Loucy (cell line): ENCODE measurements around the gene VWA5B2.

Source experiments
- H2AFZ ChIP-seq: fragments of 200-600 bp; sonication (generic); 2 replicates; pipeline ENCODE4 v1.6.0; 2016; ENCODE audit warnings: antibody characterized with exemption, mild to moderate bottlenecking, low read length, moderate library complexity
- H3F3A ChIP-seq: fragments of 200-600 bp; 2 replicates; pipeline ENCODE4 v1.6.0; 2016; ENCODE audit warnings: antibody characterized with exemption, low read depth, mild to moderate bottlenecking
- H3K27me3 ChIP-seq: fragments of 200-600 bp; sonication (generic); 2 replicates; pipeline ENCODE4 v1.6.1; 2014; ENCODE audit warnings: low read length, mild to moderate bottlenecking; ENCODE audit not compliant: insufficient read depth, poor library complexity, severe bottlenecking
- H3K36me3 ChIP-seq: fragments of 200-600 bp; sonication (generic); 2 replicates; pipeline ENCODE4 v1.6.1; 2016; ENCODE audit warnings: low read length; ENCODE audit not compliant: insufficient read depth
- H3K4me1 ChIP-seq: fragments of 200-600 bp; sonication (generic); 2 replicates; pipeline ENCODE4 v1.5.1; 2014; ENCODE audit warnings: low read length, mild to moderate bottlenecking; ENCODE audit not compliant: insufficient read depth, poor library complexity, severe bottlenecking
- H3K4me2 ChIP-seq: fragments of 200-600 bp; sonication (generic); 2 replicates; pipeline ENCODE4 v1.6.0; 2014; ENCODE audit warnings: antibody characterized with exemption, low read length, low read depth, mild to moderate bottlenecking; ENCODE audit not compliant: poor library complexity, severe bottlenecking
- H3K4me3 ChIP-seq: fragments of 200-600 bp; sonication (generic); 2 replicates; pipeline ENCODE4 v1.5.1; 2014; ENCODE audit warnings: low read length, mild to moderate bottlenecking, mixed read lengths; ENCODE audit not compliant: poor library complexity, severe bottlenecking
- H3K79me2 ChIP-seq: fragments of 200-600 bp; sonication (generic); 2 replicates; pipeline ENCODE4 v1.6.1; 2014; ENCODE audit warnings: low read length; ENCODE audit not compliant: insufficient read depth
- H3K9ac ChIP-seq: fragments of 200-600 bp; sonication (generic); 2 replicates; pipeline ENCODE4 v1.6.0; 2014; ENCODE audit warnings: mild to moderate bottlenecking, low read depth, low read length, moderate library complexity; ENCODE audit not compliant: poor library complexity, severe bottlenecking
- H3K9me2 ChIP-seq: fragments of 200-600 bp; sonication (generic); replicated peaks from 2 replicates; pipeline ENCODE4 v1.6.1; 2016; ENCODE audit warnings: low read depth, low read length, mixed read lengths
- H3K9me3 ChIP-seq: fragments of 200-600 bp; sonication (generic); 2 replicates; pipeline ENCODE4 v1.6.1; 2014; ENCODE audit warnings: mild to moderate bottlenecking, antibody characterized with exemption, low read length, low read depth; ENCODE audit not compliant: insufficient read depth
- H4K20me1 ChIP-seq: fragments of 200-600 bp; sonication (generic); 2 replicates; pipeline ENCODE4 v1.6.0; 2014; ENCODE audit warnings: antibody characterized with exemption, low read length, mild to moderate bottlenecking; ENCODE audit not compliant: insufficient read depth, poor library complexity, severe bottlenecking
- CTCF ChIP-seq: fragments of 200-600 bp; sonication (generic); conservative IDR thresholded peaks from 2 replicates; pipeline ENCODE4 v1.5.1; 2014; ENCODE audit warnings: mild to moderate bottlenecking, antibody characterized with exemption, low read length
- EZH2phosphoT487 ChIP-seq: fragments of 200-600 bp; IDR thresholded peaks from 2 replicates; pipeline ENCODE4 v1.6.1; 2018; ENCODE audit warnings: antibody characterized with exemption, mild to moderate bottlenecking, moderate library complexity, borderline replicate concordance

The VWA5B2 gene

GRCh38 chr3:184258926-184259325 lies 29.5 kb downstream of the VWA5B2 start:
- TF ChIP-seq CTCF (no peak), EZH2phosphoT487 (no peak)
- Histone ChIP-seq H2AFZ (no peak overlapping the region), H3K27me3 (no peaks in the 10 kb centered on the region), H3K36me3 (no peaks in the 10 kb centered on the region), H3F3A (no peaks in the 10 kb centered on the region; the same call in 1 of the 2 replicates), H3K9me3 (no peaks in the 10 kb centered on the region), H4K20me1 (no peaks in the 10 kb centered on the region), H3K9ac (no peak overlapping the region), H3K4me1 (peaks cover 8% of the 10 kb centered on the region), H3K4me2 (no peak overlapping the region), H3K9me2 (no peaks in the 10 kb centered on the region), H3K79me2 (no peaks in the 10 kb centered on the region), H3K4me3 (no peak overlapping the region)

- H3F3A ChIP-seq: no peaks in the 10 kb centered on the region; the same call in 1 of the 2 replicates
- H3K9me2 ChIP-seq: no peaks in the 10 kb centered on the region
- H2AFZ ChIP-seq: no peak overlapping the region
- no peak overlapping the region for H3K4me3 ChIP-seq
- no peak for TF ChIP-seq CTCF
- TF ChIP-seq EZH2phosphoT487: no peak
- H3K36me3 ChIP-seq: no peaks in the 10 kb centered on the region
- H3K4me1 ChIP-seq: peaks cover 8% of the 10 kb centered on the region
- no peaks in the 10 kb centered on the region for H4K20me1 ChIP-seq
- H3K79me2 ChIP-seq: no peaks in the 10 kb centered on the region
- H3K4me2 ChIP-seq: no peak overlapping the region
- H3K9ac ChIP-seq: no peak overlapping the region
- H3K27me3 ChIP-seq: no peaks in the 10 kb centered on the region
- no peaks in the 10 kb centered on the region for H3K9me3 ChIP-seq
Observed at GRCh38 chr3:184259396-184259877, 30.1 kb downstream of the VWA5B2 start.

GRCh38 chr3:184259878-184260723 lies 30.7 kb downstream of the VWA5B2 start:
- H3K4me3 ChIP-seq: peak overlapping the region; percentile 75
- H4K20me1 ChIP-seq: no peaks in the 10 kb centered on the region
- no peaks in the 10 kb centered on the region; the same call in 1 of the 2 replicates for H3F3A ChIP-seq
- H3K9me2 ChIP-seq: no peaks in the 10 kb centered on the region
- H2AFZ ChIP-seq: no peak overlapping the region
- H3K36me3 ChIP-seq: no peaks in the 10 kb centered on the region
- peak overlapping the region; percentile 57 for H3K4me2 ChIP-seq
- TF ChIP-seq CTCF: no peak
- TF ChIP-seq EZH2phosphoT487: no peak
- H3K27me3 ChIP-seq: no peaks in the 10 kb centered on the region
- H3K9me3 ChIP-seq: no peaks in the 10 kb centered on the region
- H3K79me2 ChIP-seq: no peaks in the 10 kb centered on the region
- H3K4me1 ChIP-seq: peaks cover 8% of the 10 kb centered on the region
- H3K9ac ChIP-seq: no peak overlapping the region
